22Rv1 (cell line): ENCODE data around the gene SMCO2.

ENCODE experiments used
- ZFX ChIP-seq: fragments of 450-650 bp; IDR thresholded peaks from 2 replicates; pipeline ENCODE4 v1.6.1; 2017; ENCODE audit warnings: antibody characterized with exemption, borderline replicate concordance
- TF ChIP-seq, protein P1 (sequence below): fragments of 450-650 bp; IDR thresholded peaks from 2 replicates; pipeline ENCODE4 v1.5.1; 2017; ENCODE audit warnings: mild to moderate bottlenecking

DNA sequence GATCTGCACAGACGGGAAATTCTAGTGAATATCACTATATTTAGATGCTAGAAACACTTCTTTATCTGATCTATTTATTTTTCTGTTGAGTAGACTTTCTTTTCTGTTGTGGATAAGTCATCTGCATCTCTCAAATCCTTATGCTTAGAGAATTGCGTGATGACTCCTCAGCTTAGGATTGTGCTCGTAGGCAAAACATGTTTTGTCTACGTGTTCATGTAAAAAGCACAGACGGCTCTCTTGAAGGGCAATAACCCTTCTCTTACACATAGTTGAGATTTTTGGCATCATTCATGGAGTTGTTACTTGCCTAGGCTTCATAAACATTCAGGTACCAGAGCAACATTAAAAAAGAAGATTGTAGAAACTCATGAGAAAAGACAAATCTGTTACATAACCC, 96.1 kb downstream of the SMCO2 start:
- TF ChIP-seq, protein P1, sequence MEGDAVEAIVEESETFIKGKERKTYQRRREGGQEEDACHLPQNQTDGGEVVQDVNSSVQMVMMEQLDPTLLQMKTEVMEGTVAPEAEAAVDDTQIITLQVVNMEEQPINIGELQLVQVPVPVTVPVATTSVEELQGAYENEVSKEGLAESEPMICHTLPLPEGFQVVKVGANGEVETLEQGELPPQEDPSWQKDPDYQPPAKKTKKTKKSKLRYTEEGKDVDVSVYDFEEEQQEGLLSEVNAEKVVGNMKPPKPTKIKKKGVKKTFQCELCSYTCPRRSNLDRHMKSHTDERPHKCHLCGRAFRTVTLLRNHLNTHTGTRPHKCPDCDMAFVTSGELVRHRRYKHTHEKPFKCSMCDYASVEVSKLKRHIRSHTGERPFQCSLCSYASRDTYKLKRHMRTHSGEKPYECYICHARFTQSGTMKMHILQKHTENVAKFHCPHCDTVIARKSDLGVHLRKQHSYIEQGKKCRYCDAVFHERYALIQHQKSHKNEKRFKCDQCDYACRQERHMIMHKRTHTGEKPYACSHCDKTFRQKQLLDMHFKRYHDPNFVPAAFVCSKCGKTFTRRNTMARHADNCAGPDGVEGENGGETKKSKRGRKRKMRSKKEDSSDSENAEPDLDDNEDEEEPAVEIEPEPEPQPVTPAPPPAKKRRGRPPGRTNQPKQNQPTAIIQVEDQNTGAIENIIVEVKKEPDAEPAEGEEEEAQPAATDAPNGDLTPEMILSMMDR = no peak
- no peak for TF ChIP-seq ZFX
